ENCODE results near the gene DPYSL5.

DNA sequence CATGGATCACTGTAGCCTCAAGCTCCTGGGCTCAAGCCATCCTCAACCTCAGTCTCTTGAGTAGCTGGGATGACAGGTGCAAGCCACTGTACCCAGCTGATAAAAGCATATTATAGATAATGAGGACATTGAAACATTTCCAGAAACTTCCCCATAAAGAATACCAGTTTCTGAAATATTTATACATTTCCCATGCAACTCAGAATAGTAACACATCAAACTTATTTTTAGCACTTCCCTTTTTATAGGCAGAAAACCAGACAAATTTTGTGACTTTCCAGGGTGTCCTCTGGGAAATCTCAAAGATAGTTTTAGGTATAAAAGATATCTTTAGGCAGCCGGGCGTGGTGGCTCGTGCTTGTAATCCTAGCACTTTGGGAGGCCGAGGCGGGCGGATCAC is 25.1 kb upstream of the DPYSL5 start:
- TF ChIP-seq, protein P1, sequence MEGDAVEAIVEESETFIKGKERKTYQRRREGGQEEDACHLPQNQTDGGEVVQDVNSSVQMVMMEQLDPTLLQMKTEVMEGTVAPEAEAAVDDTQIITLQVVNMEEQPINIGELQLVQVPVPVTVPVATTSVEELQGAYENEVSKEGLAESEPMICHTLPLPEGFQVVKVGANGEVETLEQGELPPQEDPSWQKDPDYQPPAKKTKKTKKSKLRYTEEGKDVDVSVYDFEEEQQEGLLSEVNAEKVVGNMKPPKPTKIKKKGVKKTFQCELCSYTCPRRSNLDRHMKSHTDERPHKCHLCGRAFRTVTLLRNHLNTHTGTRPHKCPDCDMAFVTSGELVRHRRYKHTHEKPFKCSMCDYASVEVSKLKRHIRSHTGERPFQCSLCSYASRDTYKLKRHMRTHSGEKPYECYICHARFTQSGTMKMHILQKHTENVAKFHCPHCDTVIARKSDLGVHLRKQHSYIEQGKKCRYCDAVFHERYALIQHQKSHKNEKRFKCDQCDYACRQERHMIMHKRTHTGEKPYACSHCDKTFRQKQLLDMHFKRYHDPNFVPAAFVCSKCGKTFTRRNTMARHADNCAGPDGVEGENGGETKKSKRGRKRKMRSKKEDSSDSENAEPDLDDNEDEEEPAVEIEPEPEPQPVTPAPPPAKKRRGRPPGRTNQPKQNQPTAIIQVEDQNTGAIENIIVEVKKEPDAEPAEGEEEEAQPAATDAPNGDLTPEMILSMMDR (IDR thresholded peaks at IDR 0.05) = no peak
- TF ChIP-seq POLR2A (IDR thresholded peaks at IDR 0.05) = no peak

Data from adrenal gland (tissue), 5 donors.